ENCODE data around the gene SNX1. TPM values are rescaled to one million over a fixed set of nuclear protein-coding genes. Genes with fewer than 3 reads are reported as not detected.

Gene SNX1
- total RNA-seq, 2 donors from 2014 or later = 54.5 to 63.0 TPM

DNA sequence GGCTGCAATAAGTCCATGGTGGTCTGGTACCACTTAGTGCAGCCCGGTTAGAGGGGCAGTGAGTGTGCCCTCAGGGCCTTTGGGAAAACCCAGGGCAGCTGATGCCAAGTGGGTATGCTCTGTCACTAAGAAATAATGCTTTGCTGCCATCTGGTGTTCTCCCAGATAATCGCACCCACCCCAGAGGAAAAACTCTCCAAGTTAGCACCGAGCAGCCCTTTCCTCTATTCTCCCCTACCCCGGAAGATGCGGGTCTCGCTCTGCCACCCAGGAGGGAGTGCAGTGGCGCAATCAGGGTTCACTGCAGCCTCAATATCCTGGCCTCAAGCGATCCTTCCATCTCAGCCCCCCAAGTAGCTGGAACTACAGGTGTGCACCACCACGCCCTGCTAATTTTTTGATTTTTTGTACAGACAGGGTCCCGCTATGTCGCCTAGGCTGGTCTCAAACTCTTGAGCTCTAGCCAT, 28.2 kb upstream of the SNX1 start:
- 39 to 56% methylated on average over 6 to 11 of the region's 11 CpGs for WGBS, 2 experiments (ENCODE audit: insufficient coverage in 1 of 2, insufficient read length in 1 of 2)
- Histone ChIP-seq H3K9ac (ENCODE audit: extremely low read depth, low read length, poor library complexity, severe bottlenecking) (no peak overlapping the region), H3K36me3 (ENCODE audit: control insufficient read depth, insufficient read depth, low read length) (peaks cover 20% of the 10 kb centered on the region), H3K4me3 (ENCODE audit: low read length) (no peak overlapping the region), H3K27me3 (ENCODE audit: control insufficient read depth, insufficient read depth, low read length, poor library complexity, severe bottlenecking) (no peaks in the 10 kb centered on the region), H3K4me1 (ENCODE audit: control insufficient read depth, insufficient read depth, low read length) (no peaks in the 10 kb centered on the region), H3K9me3 (ENCODE audit: control insufficient read depth, low read length) (no peaks in the 10 kb centered on the region), H3K27ac (ENCODE audit: low read depth, low read length) (no peak overlapping the region)
- Mint-ChIP-seq H3K9me3 (no peaks in the 10 kb centered on the region), H3K36me3 (ENCODE audit: low read depth) (peaks cover 12% of the 10 kb centered on the region), H3K27ac (no peak overlapping the region), H3K4me3 (no peak overlapping the region), H3K27me3 (ENCODE audit: insufficient read depth) (no peaks in the 10 kb centered on the region), H3K4me1 (no peaks in the 10 kb centered on the region)
- TF ChIP-seq, protein P1, sequence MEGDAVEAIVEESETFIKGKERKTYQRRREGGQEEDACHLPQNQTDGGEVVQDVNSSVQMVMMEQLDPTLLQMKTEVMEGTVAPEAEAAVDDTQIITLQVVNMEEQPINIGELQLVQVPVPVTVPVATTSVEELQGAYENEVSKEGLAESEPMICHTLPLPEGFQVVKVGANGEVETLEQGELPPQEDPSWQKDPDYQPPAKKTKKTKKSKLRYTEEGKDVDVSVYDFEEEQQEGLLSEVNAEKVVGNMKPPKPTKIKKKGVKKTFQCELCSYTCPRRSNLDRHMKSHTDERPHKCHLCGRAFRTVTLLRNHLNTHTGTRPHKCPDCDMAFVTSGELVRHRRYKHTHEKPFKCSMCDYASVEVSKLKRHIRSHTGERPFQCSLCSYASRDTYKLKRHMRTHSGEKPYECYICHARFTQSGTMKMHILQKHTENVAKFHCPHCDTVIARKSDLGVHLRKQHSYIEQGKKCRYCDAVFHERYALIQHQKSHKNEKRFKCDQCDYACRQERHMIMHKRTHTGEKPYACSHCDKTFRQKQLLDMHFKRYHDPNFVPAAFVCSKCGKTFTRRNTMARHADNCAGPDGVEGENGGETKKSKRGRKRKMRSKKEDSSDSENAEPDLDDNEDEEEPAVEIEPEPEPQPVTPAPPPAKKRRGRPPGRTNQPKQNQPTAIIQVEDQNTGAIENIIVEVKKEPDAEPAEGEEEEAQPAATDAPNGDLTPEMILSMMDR (conservative IDR thresholded peaks at IDR 0.05) = peak; percentile 89
- peak; percentile 93 for DNase-seq

DNA sequence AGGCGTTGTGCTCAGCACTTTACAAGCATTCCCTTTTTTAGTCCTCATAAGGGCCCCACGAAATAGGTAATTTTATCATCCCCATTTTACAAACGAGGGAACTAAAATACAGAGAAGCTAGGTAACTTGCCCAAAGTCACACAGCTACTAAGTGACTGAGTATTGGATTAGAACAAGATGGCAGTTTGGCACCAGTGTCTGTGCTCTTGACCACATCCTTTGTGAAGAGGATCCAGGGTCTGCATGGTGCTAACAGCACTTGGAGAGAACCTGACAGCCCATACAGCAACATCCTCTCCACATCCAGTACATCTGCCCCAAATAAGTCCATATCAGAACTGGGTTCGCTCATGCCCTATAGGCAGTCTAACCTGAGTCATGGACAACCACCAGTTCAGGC, 27.6 kb upstream of the SNX1 start:
- DNase-seq = no peak
- Mint-ChIP-seq H3K27me3 (ENCODE audit: insufficient read depth) (no peaks in the 10 kb centered on the region), H3K4me1 (no peaks in the 10 kb centered on the region), H3K27ac (no peak overlapping the region), H3K9me3 (no peaks in the 10 kb centered on the region), H3K36me3 (ENCODE audit: low read depth) (peaks cover 16% of the 10 kb centered on the region), H3K4me3 (no peak overlapping the region)
- H3K27ac ChIP-seq (ENCODE audit: low read depth, low read length) = no peak overlapping the region
- H3K9ac ChIP-seq (ENCODE audit: extremely low read depth, low read length, poor library complexity, severe bottlenecking) = no peak overlapping the region
- TF ChIP-seq, protein P1 (conservative IDR thresholded peaks at IDR 0.05) = no peak
- no peaks in the 10 kb centered on the region for H3K4me1 ChIP-seq (ENCODE audit: control insufficient read depth, insufficient read depth, low read length)
- no peaks in the 10 kb centered on the region for H3K9me3 ChIP-seq (ENCODE audit: control insufficient read depth, low read length)
- WGBS, 2 experiments (ENCODE audit: insufficient coverage in 1 of 2, insufficient read length in 1 of 2) = 79 to 94% methylated on average over 2 to 4 of the region's 4 CpGs
- H3K27me3 ChIP-seq (ENCODE audit: control insufficient read depth, insufficient read depth, low read length, poor library complexity, severe bottlenecking) = no peaks in the 10 kb centered on the region
- H3K36me3 ChIP-seq (ENCODE audit: control insufficient read depth, insufficient read depth, low read length) = peaks cover 20% of the 10 kb centered on the region
- no peak overlapping the region for H3K4me3 ChIP-seq (ENCODE audit: low read length)

DNA sequence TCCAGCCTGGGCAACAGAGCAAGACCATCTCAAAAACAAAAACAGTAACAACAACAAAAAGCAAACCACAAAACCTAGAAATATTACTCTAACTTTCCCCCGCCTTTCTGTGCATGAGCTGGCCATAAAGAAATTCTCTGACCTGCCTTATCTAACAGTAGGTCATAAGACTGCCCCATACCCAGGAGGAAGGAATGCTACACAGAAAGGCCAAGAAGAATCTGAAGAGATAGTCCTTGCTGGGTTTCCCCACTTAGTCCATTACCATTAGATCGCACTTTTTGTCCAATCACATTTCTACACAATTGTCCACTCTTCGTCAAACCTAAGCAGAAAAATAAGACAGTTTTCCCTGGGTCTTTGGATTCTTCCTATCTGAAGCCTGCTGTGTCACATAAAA, 25.7 kb upstream of the SNX1 start:
- Histone ChIP-seq H3K9me3 (ENCODE audit: control insufficient read depth, low read length) (no peaks in the 10 kb centered on the region), H3K9ac (ENCODE audit: extremely low read depth, low read length, poor library complexity, severe bottlenecking) (no peak overlapping the region), H3K4me3 (ENCODE audit: low read length) (no peak overlapping the region), H3K36me3 (ENCODE audit: control insufficient read depth, insufficient read depth, low read length) (peaks cover 33% of the 10 kb centered on the region), H3K27ac (ENCODE audit: low read depth, low read length) (no peak overlapping the region), H3K27me3 (ENCODE audit: control insufficient read depth, insufficient read depth, low read length, poor library complexity, severe bottlenecking) (no peaks in the 10 kb centered on the region), H3K4me1 (ENCODE audit: control insufficient read depth, insufficient read depth, low read length) (no peaks in the 10 kb centered on the region)
- Mint-ChIP-seq H3K27me3 (ENCODE audit: insufficient read depth) (no peaks in the 10 kb centered on the region), H3K4me1 (no peaks in the 10 kb centered on the region), H3K36me3 (ENCODE audit: low read depth) (peaks cover 19% of the 10 kb centered on the region), H3K4me3 (no peak overlapping the region), H3K9me3 (no peaks in the 10 kb centered on the region), H3K27ac (no peak overlapping the region)
- TF ChIP-seq, protein P1 (conservative IDR thresholded peaks at IDR 0.05) = no peak
- no peak for DNase-seq
- WGBS, 2 experiments (ENCODE audit: insufficient coverage in 1 of 2, insufficient read length in 1 of 2) = 93 to 98% methylated on average over 2 to 3 of the region's 3 CpGs
